HG03575 (cell line): ENCODE data around the gene NNAT.

ENCODE experiments used
- ATAC-seq: cut with Tn5 transposase; IDR thresholded peaks from one replicate; pipeline ENCODE4 v1.9.1; 2021; ENCODE audit not compliant: unreplicated experiment, insufficient number of reproducible peaks, low FRiP score; ENCODE audit errors: extremely low read depth

NNAT gene

DNA sequence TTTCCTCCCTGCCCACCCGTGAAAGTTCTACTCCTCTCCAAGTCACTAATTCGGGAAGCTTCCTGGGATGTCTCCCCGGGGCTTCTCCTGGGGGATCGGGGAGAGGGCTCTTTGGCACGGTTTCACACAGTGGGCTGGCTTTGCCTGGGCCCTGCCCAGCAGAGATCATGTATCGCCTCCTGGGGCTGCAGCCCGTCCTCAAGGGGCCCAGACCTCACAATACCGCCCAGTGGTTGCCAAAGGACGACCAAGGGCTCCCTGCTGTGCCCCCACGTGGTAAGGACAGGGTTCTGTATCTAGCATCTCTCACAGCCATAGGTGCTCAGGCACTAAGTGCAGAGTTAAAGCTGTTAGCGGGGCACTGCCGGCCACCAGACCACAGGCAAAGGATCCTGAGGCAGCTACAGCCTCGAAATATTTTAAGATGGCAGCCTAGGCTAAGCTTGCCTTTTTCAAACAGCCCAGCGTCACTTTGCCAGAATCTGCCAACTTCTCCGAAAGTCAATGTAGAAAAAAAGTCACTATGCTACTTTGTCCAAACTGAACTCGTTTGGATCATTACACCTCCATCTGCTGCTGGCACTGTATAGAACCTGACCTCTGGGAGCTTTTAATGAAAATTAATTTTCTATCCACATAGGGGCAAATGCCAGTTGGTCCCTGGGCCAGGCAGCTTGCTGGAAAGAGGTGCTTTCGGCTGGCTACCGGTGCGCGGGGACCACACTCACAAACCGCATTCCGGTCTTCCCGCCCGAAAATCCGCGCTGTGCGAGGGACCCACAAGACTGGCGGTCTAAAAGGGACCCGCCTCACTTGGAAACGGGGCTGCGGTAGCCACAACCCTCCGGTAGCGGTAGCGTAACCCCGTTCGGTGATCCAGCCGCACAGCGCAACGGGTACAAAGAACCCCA lies 1.3 kb upstream of the NNAT start:
- no peak for ATAC-seq

DNA sequence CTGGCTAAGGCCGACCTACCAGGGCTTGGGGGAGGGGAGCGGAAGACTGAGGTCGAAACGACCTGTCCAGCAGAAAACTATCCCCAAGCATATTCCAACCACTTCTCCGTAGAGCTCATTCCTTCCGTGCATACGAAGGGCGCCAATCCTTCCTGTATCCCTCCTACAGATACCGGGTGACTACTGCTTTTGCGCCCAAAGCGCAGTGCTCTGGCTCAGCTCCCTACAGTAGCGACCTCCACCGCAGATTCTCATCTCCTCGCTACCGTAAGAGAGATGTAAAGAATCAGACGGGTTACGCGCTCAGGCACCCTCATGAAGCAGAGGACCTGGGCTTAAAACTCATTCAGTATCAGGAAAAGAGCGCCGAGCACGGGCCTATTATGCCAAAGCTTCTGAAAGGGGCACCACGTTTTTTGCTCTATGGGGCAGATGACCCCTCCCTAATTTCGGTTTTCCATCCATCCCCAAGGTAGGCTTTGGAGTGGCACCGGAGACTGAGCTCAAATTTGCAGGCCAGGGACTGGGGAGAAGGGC lies 563 bp upstream of the NNAT start:
- no peak for ATAC-seq

DNA sequence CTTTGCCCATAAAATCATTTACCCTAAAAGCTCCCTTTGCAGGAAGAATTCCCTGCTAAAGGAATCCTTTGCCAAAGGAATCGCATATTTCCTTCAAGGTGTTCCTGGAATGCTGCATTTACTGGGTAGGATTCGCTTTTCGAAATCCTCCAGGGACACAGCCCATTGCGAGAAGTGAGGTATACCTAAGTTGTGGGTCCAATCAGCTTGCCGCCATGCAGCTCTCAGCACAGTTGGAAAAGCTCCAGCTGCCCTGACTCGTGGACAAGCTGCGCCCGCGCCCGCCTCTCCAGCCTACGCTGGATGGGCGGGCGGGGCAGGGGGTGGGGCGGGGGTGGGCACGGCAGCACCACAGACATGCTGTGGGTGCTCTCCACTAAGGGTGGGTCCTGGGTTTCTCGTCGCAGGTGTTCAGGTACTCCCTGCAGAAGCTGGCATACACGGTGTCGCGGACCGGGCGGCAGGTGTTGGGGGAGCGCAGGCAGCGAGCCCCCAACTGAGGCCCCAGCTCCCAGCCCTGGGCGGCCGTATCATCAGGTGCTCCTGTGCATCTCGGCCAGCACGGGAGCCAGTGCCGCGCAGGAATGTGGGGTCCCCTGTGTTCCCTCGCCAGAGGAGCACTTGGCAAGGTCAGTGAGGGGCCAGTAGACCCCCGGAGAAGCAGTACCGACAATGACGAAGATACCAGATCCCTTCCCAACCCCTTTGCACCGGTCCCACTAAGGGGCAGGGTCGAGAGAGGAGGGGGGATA lies 1.4 kb downstream of the NNAT start:
- no peak for ATAC-seq

DNA sequence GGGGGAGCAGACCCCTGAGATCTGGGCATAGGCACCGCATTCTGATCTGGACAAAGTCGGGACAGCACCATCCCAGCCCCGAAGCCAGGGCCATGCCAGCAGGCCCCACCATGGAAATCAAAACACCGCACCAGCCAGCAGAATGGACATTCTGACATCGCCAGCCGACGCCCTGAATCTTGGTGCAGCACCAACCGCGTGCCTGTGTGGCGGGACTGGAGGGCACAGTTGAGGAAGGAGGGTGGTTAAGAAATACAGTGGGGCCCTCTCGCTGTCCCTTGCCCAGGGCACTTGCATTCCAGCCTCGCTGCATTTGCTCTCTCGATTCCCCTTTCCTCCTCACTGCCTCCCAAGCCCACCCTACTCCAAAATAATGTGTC lies 2.0 kb downstream of the NNAT start:
- no peak for ATAC-seq

DNA sequence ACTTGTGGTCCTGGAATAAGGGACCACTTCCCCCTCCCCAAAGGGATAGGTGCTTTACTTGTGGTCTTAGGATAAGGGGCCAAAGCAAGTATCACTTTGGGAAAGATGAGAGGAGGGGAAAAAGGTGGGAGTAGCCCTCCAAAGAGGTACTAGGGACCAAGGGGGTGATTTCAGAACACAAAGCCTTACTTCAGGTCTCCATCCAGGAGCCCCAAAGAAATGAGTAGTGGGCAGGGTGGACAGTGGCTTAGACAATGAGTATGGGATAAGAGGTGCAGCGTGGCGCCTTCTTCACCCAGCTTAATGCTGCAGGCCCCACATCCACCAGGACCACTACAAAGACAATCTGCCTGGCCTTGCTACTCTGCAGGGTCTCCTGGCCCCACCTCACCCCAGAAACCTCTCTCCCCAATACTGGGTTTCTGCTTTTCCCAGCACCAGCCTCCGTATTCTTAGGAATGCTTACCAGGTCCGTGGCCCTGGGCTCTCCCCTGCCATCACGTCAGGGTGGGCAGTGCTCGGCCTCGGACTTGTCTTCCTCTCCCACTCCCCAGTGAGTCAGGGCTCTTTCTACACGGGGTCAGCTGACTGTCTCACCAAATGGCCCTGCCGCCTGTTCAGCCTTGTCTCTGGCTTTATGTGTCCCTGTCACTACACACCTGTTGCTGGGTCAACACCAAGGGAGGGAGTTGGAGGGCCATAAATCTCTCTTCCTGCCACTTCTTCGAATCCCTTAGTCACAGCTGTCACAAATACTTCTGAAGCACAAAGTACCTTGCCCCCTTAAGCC lies 3.1 kb downstream of the NNAT start:
- no peak for ATAC-seq

DNA sequence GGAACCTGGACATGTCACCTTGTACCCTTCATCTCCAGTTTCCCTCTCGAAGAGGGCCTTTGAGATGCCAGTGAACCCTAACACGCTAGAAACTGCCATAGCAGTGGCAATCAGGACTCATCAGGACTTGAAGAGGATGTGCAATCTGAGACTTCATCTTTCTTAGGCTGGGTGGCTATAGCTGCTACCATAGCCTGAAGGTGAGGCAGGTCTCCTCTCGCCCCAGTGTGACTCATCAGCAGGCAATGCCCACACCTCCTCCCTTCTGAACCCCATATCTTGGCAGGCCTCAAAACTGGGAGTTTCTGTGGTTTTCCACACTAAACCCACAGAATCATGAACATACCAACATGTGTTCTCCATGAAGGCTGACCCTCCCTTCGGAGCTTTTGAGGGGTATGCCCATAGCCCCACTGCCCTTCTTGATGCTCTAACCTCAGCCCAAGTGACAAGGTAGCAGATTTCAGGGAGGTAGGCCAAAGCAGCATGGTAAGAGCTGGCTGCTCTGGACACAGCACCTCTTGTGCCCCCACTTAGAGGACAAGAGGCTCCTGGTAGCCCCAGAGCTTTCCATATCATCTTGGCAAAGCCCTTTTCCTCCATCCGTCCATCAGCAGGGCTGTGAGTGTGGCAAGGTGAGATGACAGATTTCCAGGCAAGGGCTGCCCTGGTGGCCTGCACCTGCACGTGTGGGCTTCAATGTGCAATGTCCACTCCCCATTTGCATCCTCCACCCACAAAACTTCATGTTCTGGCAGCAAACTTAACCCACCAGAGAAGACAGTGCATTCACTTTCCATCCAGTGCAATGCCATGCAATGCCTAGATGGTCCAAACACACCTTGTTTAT lies 4.0 kb downstream of the NNAT start:
- no peak for ATAC-seq

DNA sequence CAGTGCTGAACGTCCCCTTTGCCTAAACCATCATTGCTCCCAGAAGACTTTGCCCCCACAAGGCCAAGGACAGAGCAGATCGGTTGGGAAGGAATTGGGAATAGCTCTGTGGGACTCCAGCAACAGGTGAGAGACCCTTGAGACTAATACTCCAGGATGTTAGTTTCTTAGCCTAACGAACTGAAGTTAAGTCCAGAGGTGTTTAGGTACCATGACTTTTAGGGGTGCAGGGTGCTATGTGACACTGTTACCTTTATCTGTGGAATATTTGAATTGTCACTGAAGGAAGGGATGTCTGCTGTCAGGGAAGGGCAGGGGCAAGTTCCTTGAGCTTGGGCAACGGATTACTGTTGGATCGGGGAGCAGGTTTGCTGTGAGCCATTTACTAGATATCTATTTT lies 4.8 kb downstream of the NNAT start:
- no peak for ATAC-seq

DNA sequence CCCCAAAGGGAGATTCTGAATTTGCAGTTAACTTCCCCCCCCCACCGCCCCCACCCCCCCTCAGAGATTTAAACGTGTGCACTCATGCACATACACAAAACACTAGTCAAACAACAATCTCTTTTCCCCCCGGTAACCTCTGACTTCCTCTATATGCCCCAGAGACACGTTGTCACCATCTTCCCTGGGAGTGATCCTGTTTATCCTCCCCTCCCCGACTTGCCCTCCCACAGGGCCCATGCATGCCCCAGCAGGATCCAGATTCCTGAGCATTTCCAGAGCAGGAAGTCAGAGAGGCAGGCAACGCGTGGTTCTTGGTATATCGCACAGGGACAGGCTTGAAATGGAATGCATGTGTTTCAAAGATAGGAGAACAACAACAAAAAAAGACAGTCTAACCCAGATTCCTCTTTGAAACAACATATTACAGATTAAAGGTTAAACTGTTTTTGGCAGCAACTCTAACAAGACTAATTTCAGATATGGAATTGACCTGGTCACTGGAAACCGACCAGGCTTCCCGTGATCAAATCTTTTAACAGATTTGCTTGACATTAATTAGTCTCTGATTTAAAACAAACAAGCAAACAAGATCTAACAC lies 5.3 kb downstream of the NNAT start:
- ATAC-seq = no peak

DNA sequence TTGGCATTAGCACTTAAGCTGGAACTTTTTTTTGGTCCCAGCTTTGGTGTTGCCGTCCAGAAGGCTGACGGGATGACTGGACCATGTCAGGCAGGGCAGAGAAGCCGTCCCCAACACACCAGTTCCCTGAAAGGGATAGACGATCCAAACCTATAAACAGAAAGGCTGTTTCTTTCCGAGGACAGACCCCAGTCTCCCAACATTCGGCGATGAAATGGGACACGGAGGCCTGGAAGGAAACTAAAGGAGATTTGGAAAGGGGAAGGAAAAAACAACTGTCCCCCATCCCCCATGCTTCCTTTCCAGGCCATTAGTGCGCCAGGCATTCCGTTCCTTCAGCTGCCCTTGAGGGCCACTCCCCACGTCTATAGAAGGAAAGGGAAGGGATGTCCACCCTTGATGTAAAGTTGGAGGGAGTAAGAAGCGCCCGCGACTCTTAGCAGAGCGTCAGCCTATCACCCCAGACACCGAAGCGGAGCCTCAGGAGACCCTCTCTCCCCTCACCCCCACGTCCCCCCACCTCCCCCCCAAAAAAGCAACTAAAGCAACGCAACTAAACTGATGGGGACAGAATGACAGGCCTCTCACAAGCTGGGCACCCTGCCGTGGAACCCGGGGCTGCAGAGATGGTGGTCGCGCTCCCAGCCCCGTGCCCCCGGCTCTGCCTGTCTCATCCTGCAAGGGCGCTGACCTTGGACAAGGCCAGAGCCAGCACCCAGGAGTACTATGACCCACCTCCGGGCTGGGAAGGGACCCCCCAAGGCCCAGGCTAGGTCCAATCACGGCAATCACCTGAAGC lies 6.0 kb downstream of the NNAT start:
- no peak for ATAC-seq

DNA sequence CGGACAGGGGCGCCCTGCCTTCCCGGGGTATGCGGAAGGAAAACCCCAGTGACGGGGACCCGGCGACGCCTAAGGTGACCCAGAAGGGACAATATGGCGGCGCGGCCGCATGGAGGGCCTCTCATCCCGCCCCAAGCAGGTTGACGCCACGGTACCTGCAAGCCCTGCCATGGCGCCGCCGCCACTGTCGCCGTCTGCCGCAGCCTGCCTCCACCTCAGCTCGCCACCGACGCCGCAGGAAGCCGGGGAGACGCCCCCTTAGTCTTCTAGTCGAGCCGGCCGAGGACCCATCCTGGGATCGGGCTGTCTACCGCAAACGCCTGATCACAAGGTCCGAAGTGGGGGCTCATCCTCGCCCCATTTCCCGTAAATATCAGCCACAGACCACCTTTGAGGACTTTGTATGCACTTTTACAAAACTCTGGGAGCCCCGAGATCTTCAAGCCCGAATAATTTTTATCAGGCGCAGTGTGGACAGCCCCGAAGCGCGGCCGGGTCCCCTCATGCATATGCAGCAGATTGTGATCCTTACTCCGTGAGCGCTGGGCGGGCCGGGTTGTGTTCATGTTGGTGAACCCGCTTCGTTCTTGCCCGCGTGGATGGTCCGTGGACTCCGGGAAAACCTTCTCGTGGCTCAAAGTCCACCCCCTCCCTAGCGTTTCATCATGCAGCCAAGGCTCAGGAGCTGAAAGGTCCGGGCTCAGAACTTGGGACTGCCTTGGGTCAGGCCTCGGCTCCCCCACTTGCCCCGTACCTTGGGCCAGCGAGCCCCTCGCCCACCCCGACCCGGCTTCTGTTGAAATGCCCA lies 6.8 kb downstream of the NNAT start, which contains the start of gene BLCAP:
TSS of gene BLCAP (minus strand) at position 239 of the 808 bp plus-strand sequence. CDS start 8,702 bp downstream, outside the sequence.
- ATAC-seq = no peak

DNA sequence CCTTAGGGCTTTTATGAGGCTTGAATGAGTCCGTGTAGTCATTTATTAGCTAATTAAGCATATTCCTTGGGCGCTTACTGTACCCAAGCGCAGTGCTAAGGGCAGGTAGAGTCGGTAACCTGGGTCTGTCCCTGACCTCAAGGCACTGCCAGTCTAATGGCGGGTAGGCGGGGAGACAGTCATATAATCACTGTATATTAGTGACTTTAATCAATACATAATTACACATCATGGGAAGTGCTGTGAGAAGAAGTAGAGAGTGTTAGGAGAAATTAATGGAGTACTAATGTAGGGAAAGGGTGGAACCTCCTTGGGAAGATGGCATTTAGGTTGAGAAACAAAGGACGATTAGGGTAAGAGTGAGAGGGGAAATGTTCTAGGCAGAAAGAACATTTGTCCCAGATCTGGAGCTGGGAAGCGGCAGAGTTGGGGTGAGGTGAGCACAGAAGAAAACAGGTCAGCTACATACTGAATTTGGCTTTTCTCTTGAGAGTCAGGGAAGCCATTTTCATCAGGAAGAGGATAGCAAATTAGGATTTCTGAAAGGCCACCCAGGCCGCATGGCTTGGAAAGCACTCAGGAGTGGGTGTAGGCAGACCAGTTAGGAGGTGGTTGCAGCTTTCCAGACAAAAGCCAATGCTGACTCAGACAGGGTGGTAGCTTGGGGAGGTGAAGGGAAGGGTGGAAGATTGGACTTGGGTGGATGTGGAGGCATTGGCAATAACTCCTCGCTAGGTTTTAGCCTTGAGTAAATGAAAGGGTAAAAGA lies 7.6 kb downstream of the NNAT start:
- ATAC-seq = no peak

DNA sequence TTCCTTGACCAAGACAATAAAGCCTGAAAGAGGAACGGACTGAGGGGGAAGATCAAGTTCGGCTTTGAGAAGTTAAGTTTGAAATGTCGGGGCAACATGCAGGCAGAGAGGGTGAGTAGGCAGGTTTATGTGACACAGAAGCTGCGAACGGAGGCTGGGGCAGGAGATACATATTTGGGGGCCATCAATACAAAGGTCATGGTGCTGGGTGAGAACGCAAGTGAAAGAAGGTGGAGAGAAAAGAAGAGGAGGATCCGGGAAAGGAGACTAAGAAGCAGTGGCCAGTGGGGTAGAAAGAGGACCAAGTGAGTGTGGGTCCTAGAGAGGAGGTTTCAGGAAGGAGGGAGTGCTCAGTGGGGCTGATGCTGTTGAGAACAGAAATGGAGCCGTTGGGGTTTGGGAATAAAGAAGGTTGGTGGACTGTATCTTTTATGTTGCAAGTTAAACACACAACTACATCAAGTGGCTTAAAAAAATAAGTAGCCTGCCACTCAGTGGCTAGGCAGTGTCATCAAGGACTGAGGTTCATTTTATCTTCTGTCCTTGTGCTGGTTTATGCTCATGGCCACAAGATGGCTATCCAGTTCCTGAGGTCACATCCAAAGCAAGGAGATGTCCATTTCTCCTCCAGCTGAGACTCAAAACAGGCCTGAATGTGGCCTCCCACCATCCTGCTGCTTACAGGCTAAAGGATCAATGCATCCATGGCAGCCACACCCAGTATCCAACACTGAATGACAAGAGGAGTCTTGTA lies 8.3 kb downstream of the NNAT start:
- no peak for ATAC-seq

DNA sequence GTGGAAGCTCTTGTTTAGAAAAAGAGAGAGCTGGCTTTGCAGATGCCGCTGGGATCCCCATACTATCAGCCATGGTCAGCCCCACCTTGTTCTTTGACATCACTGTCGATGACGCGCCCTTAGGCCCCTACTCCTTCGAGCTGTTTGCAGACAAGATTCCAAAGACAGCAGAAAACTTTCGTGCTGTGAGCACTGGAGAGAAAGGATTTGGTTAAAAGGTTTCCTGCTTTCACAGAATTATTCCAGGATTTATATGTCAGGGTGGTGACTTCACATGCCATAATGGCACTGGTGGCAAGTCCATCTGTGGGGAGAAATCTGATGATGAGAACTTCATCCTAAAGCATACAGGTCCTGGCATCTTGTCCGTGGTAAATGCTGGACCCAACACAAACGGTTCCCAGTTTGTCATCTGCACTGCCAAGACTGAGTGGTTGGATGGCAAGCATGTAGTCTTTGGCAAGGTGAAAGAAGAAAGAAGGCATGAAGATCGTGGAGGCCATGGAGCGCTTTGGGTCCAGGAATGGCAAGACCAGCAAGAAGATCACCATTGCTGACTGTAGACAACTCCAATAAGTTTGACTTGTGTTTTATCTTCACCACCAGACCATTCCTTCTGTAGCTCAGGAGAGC lies 9.0 kb downstream of the NNAT start:
- ATAC-seq = no peak

DNA sequence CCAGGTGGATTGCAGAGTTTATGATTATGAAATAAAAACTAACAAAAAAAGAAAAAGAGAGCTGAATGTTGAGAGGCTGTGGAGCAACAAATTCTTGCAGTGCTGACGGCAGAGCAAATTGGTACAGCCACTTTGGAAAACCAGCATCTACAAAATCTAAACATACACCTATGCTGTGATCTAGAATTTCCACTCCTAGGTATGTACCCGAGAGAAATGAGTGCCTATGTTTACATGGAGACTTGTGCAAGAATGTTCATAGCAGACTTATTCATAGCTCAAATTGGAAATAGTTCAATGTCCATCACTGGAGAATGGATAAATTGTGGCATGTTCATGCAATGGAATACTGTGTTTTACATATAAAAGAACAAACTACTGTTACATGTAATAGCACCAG lies 9.6 kb downstream of the NNAT start:
- no peak for ATAC-seq

DNA sequence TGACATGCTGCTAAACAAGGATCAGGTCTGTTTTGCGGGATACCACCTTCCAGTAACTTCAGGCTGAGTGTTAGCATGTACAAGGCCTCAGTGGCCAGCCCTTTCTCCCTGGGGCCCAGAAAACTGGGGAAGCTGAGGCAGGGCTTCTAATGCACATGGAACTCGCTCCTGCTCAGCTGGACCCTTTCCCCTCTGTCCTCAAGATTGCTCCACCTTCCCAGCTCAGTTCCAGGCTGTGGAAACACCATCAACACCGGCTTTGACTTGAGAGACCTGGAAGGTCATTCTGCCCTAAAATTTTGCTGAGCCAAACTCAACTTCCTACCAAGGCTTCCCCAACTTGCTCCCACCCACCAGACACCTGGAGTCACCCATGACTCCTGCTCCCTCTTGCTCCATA lies 10.8 kb downstream of the NNAT start:
- ATAC-seq = no peak
